Measurements from ENCODE around the gene CTNS.

DNA sequence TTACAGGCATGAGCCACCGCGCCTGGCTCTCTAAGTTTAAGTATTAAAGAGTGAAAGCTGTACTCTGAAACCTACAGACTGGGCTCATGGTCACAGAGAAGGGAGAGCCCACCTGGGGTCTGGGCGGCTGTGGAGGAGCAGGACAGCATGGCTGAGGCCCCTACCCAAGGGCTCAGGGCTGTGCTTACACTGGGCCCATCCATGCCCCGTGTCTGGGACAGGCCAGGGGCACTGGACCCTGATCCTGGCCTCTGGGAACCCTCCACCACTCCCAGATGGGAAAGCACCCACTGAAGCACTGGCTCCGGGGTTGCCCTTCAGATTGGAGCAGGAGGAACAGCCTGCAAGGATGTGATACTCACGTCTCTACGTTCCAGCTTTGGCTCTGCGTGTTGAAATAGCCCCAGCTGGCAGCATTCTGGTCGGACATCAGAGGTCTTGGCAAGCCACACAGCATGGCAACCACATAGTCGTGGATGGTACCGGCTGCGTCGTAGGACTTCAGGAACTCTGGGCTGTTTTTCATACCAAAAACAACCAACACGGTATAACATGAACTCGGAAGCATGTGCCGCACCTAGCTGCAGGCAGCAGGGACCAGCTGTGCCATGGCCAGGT is 13.5 kb upstream of the CTNS start:
- TF ChIP-seq SIN3A (IDR thresholded peaks at IDR 0.05; ENCODE audit: low read depth), result no peak
- TF ChIP-seq, protein P1, sequence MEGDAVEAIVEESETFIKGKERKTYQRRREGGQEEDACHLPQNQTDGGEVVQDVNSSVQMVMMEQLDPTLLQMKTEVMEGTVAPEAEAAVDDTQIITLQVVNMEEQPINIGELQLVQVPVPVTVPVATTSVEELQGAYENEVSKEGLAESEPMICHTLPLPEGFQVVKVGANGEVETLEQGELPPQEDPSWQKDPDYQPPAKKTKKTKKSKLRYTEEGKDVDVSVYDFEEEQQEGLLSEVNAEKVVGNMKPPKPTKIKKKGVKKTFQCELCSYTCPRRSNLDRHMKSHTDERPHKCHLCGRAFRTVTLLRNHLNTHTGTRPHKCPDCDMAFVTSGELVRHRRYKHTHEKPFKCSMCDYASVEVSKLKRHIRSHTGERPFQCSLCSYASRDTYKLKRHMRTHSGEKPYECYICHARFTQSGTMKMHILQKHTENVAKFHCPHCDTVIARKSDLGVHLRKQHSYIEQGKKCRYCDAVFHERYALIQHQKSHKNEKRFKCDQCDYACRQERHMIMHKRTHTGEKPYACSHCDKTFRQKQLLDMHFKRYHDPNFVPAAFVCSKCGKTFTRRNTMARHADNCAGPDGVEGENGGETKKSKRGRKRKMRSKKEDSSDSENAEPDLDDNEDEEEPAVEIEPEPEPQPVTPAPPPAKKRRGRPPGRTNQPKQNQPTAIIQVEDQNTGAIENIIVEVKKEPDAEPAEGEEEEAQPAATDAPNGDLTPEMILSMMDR (IDR thresholded peaks at IDR 0.05 in 2 of 3, conservative IDR thresholded peaks at IDR 0.05 in 1 of 3; ENCODE audit: borderline replicate concordance in 1 of 3, insufficient read depth in 1 of 3, low read depth in 2 of 3, low read length in 2 of 3), result no peak
- no peak for TF ChIP-seq POLR2AphosphoS5 (IDR thresholded peaks at IDR 0.05; ENCODE audit: low read depth, low read length)
- TF ChIP-seq, protein P2, sequence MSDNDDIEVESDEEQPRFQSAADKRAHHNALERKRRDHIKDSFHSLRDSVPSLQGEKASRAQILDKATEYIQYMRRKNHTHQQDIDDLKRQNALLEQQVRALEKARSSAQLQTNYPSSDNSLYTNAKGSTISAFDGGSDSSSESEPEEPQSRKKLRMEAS (IDR thresholded peaks at IDR 0.05), result no peak
- TF ChIP-seq POLR2A (IDR thresholded peaks at IDR 0.05; ENCODE audit: borderline replicate concordance, extremely low read depth, insufficient read depth, insufficient read length), result no peak
- TF ChIP-seq TCF7L2 (IDR thresholded peaks at IDR 0.05; ENCODE audit: borderline replicate concordance, extremely low read depth, insufficient read depth, insufficient read length), result no peak
- TF ChIP-seq CBX3 (IDR thresholded peaks at IDR 0.05; ENCODE audit: low read depth), result no peak
- TF ChIP-seq, protein P3, sequence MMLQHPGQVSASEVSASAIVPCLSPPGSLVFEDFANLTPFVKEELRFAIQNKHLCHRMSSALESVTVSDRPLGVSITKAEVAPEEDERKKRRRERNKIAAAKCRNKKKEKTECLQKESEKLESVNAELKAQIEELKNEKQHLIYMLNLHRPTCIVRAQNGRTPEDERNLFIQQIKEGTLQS (IDR thresholded peaks at IDR 0.05), result no peak
- TF ChIP-seq EGR1 (IDR thresholded peaks at IDR 0.05; ENCODE audit: low read depth), result no peak
- no peak for TF ChIP-seq RAD21 (IDR thresholded peaks at IDR 0.05; ENCODE audit: low read depth)

All from HCT116 (cell line).